Psoas muscle (tissue), 8 donors: Measurements from ENCODE around the gene ETS1. TPM values are rescaled to one million over a fixed set of nuclear protein-coding genes. Genes with fewer than 3 reads are reported as not detected.

Experiments
- ATAC-seq, 4 donors: fragments of 200-7000 bp; cut with Tn5 transposase; one replicate each; pipeline ENCODE4 v1.9.1; 2020; ENCODE audit warnings: moderate library complexity in 3 of 4, mild to moderate bottlenecking in 2 of 4
- DNase-seq, 2 donors: peaks; one replicate each; pipeline ENCODE4 v3.0.0-alpha.2; 2020
- H3K27ac ChIP-seq: fragments of 200-600 bp; one replicate; pipeline ENCODE4 v1.8.0; 2022
- H3K27me3 ChIP-seq, 3 donors: fragments of 200-600 bp in 1 of 3; one replicate each; pipeline versions ENCODE4 v1.6.1 to v1.8.0; 2013 to 2022; ENCODE audit warnings: low read length in 2 of 3, mild to moderate bottlenecking in 2 of 3, moderate library complexity in 1 of 3; ENCODE audit not compliant: insufficient read depth in 3 of 3
- H3K36me3 ChIP-seq, 2 donors: fragments of 200-600 bp in 1 of 2; one replicate each; pipeline versions ENCODE4 v1.6.1 to v1.8.0; 2013 to 2022; ENCODE audit warnings: low read depth in 1 of 2, mild to moderate bottlenecking in 1 of 2, moderate library complexity in 1 of 2; ENCODE audit not compliant: insufficient read depth in 1 of 2
- H3K4me1 ChIP-seq: fragments of 200-600 bp; one replicate; pipeline ENCODE4 v1.8.0; 2022
- H3K4me3 ChIP-seq: fragments of 200-600 bp; one replicate; pipeline ENCODE4 v1.8.0; 2022; ENCODE audit warnings: mild to moderate bottlenecking
- H3K9me3 ChIP-seq: fragments of 200-600 bp; one replicate; pipeline ENCODE4 v1.8.0; 2022
- CTCF ChIP-seq: fragments of 200-600 bp; IDR thresholded peaks from one replicate; pipeline ENCODE4 v1.8.0; 2022; ENCODE audit warnings: antibody characterized with exemption
- WGBS, 3 donors: extraction: QIAGEN DNeasy Blood & Tissue Kit; methylation state at CpG; one replicate each; pipeline versions ENCODE4 v1.1.6 to v1.1.7; 2013; 5-methylcytosine and 5-hydroxymethylcytosine counted together
- intact Hi-C, 2 donors: fragments of 100-400 bp; cut with DNase I; formaldehyde crosslinking; loops; one replicate each; pipeline versions ENCODE4 v1.11.0 to v1.14.2; 2022
- polyA plus RNA-seq, 3 donors: library from polyadenylated mRNA; stranded (reverse); fragments of 200-250 nt; gene quantifications; one replicate each; pipeline ENCODE4 v1.2.3, GENCODE V29; 2013
- total RNA-seq, 4 donors: library from RNA; stranded (reverse); fragmentation: NEBNext Ultra II Directional in 2 of 4; extraction: Animal tissue kit (Norgen Biotek cat#: 25700) in 2 of 4; gene quantifications; one replicate each; pipeline versions ENCODE4 v1.2.1 to v1.2.4, GENCODE V29; 2021 to 2023
- donor health status: healthy with polysubstance abuse.
- donor health status: DM: no; HTN: no; CAD: no; lungs with moderate emphysema.
- donor health status: Bipolar disorder and iron deficiency.
- donor health status: healthy.
- donor health status: DM: yes; HTN: yes; CAD: no.
- donor health status: DM: no; HTN: no; CAD: no.
- donor health status: DM: no; HTN: no; CAD: no.
- donor health status: DM: yes; HTN: yes; CAD: no.

The ETS1 gene
- total and polyA plus RNA-seq, 7 donors: 8.5 to 32.4 (median 19.3) TPM

GRCh38 chr11:128497061-128497775 is 90.1 kb downstream of the ETS1 start:
- intact Hi-C loops: loop anchor here in 1 of 2 donors (1.0 kb wide), 1 partner anchor 97 kb away; no protein-coding TSS in a partner anchor
- peaks cover 88% of the 10 kb centered on the region for H3K4me1 ChIP-seq
- H3K27me3 ChIP-seq: no peaks in the 10 kb centered on the region
- 5 to 6% (median 6%) methylated on average over 7 of the region's 7 CpGs for WGBS, 3 donors
- peak overlapping the region; percentile 79 for H3K27ac ChIP-seq
- H3K9me3 ChIP-seq: no peaks in the 10 kb centered on the region
- TF ChIP-seq CTCF: no peak
- H3K36me3 ChIP-seq: no peaks in the 10 kb centered on the region
- peak; percentile 66 to 74 (median 70) for ATAC-seq
- DNase-seq: peak; percentile 47 to 64
- H3K4me3 ChIP-seq: peak overlapping the region; percentile 53

- DNase-seq (peak; percentile 56 to 72), ATAC-seq (peak; percentile 71 to 93 (median 92))
- WGBS, 3 donors: 3 to 8% (median 5%) methylated on average over 4 of the region's 4 CpGs
- Histone ChIP-seq H3K4me1 (peaks cover 87% of the 10 kb centered on the region), H3K9me3 (no peaks in the 10 kb centered on the region), H3K36me3 (no peaks in the 10 kb centered on the region), H3K27me3 (no peaks in the 10 kb centered on the region), H3K27ac (peak overlapping the region; percentile 79), H3K4me3 (peak overlapping the region; percentile 53)
- intact Hi-C loops: loop anchor here in 1 of 2 donors (1.0 kb wide), 1 partner anchor 96 kb away; no protein-coding TSS in a partner anchor
- TF ChIP-seq CTCF: no peak
Measured at GRCh38 chr11:128496692-128497060, 90.7 kb downstream of the ETS1 start.

- no peak for TF ChIP-seq CTCF
- Histone ChIP-seq H3K4me3 (peak overlapping the region; percentile 53), H3K9me3 (no peaks in the 10 kb centered on the region), H3K27ac (peak overlapping the region; percentile 79), H3K4me1 (peaks cover 87% of the 10 kb centered on the region), H3K36me3 (no peaks in the 10 kb centered on the region), H3K27me3 (no peaks in the 10 kb centered on the region)
- DNase-seq (no peak), ATAC-seq (peak in 2 of 4 donors; percentile 1 to 9)
- intact Hi-C loops: no loop called here
- WGBS, 3 donors: 6 to 24% (median 12%) methylated on average over 3 of the region's 3 CpGs
Measured at GRCh38 chr11:128496249-128496648, 91.1 kb downstream of the ETS1 start.

GRCh38 chr11:128494418-128495332 is 92.7 kb downstream of the ETS1 start:
- H3K4me1 ChIP-seq: peaks cover 77% of the 10 kb centered on the region
- intact Hi-C loops: no loop called here

More at GRCh38 chr11:128494418-128495332, 92.7 kb downstream of the ETS1 start:
- TF ChIP-seq CTCF: no peak
- no peak for ATAC-seq
- no peak for DNase-seq
- H3K27ac ChIP-seq: peak overlapping the region; percentile 26
- peaks cover 5 to 6% of the 10 kb centered on the region in 2 donors for H3K36me3 ChIP-seq
- 39 to 72% (median 48%) methylated on average over 3 of the region's 3 CpGs for WGBS, 3 donors
- H3K9me3 ChIP-seq: no peaks in the 10 kb centered on the region
- H3K4me3 ChIP-seq: no peak overlapping the region
- H3K27me3 ChIP-seq: no peaks in the 10 kb centered on the region
